HG02884 (cell line): Measurements from ENCODE around the gene ACLY.

Experiments
- ATAC-seq: cut with Tn5 transposase; IDR thresholded peaks from one replicate; pipeline ENCODE4 v1.9.1; 2021; ENCODE audit warnings: mild to moderate bottlenecking, moderate library complexity; ENCODE audit not compliant: unreplicated experiment

The ACLY gene

GRCh38 chr17:41918314-41919164 lies at the start of gene ACLY:
Gene ACLY (minus strand): TSS chr17:41918951. CDS start chr17:41913873, 5,078 bp downstream.
- ATAC-seq = peak; percentile 79

- ATAC-seq = no peak
These were observed 49.3 kb upstream of the ACLY start for GRCh38 chr17:41967921-41968578.

- ATAC-seq = no peak
These were observed 48.6 kb upstream of the ACLY start for GRCh38 chr17:41967141-41967920.

- ATAC-seq = peak; percentile 46
These were observed 47.9 kb upstream of the ACLY start, which contains the start of gene CNP for GRCh38 chr17:41966463-41967140. Gene CNP (plus strand): TSS chr17:41966795. CDS start chr17:41966885, 90 bp downstream.

GRCh38 chr17:41965694-41966462 lies 47.1 kb upstream of the ACLY start:
- no peak for ATAC-seq

GRCh38 chr17:41962768-41963434 lies 44.1 kb upstream of the ACLY start:
- no peak for ATAC-seq

GRCh38 chr17:41962111-41962510 lies 43.4 kb upstream of the ACLY start:
- ATAC-seq = no peak

GRCh38 chr17:41959336-41960095 lies 40.8 kb upstream of the ACLY start:
- ATAC-seq = no peak

GRCh38 chr17:41959030-41959335 lies 40.2 kb upstream of the ACLY start:
- no peak for ATAC-seq

- no peak for ATAC-seq
These were observed 39.2 kb upstream of the ACLY start for GRCh38 chr17:41957869-41958439.

GRCh38 chr17:41957031-41957868 lies 38.5 kb upstream of the ACLY start:
- no peak for ATAC-seq

GRCh38 chr17:41956522-41956921 lies 37.8 kb upstream of the ACLY start:
- no peak for ATAC-seq

GRCh38 chr17:41948762-41949460 lies 30.2 kb upstream of the ACLY start:
- ATAC-seq = no peak

- no peak for ATAC-seq
These were observed 26.2 kb upstream of the ACLY start for GRCh38 chr17:41944943-41945342.

- no peak for ATAC-seq
These were observed 24.7 kb upstream of the ACLY start for GRCh38 chr17:41943492-41943891.

- ATAC-seq = no peak
These were observed 24.0 kb upstream of the ACLY start for GRCh38 chr17:41942626-41943373.
